Endothelial cell of umbilical vein (primary cell): ENCODE results near the gene C16orf74. TPM values are rescaled to one million over a fixed set of nuclear protein-coding genes. Genes with fewer than 3 reads are reported as not detected.

Experiments used
- BruUV-seq: library from RNA; stranded (reverse); fragments of 400-500 nt; replicated peaks from 2 replicates; lab custom pipeline; 2021; lab: Mats Ljungman, UMichigan
- CTCF ChIA-PET: fragments of 300-600, 350-600 bp; sonication (Branson Sonifier 250); formaldehyde crosslinking; loops from one replicate; lab custom pipeline; 2021; ENCODE audit warnings: antibody characterized with exemption, inconsistent platforms; lab: Charles Lee
- POLR2A ChIA-PET: fragments of 300-600, 350-600 bp; sonication (Branson Sonifier 250); formaldehyde crosslinking; loops from one replicate; lab custom pipeline; 2021; ENCODE audit warnings: antibody characterized with exemption, inconsistent platforms; lab: Charles Lee
- DNase-seq: peaks from one replicate; pipeline ENCODE4 v3.0.0-alpha.2; 2011; ENCODE audit warnings: low read depth, low spot score
- FAIRE-seq: peaks from 2 replicates; lab custom pipeline; 2011; peaks lifted over from hg19 to GRCh38; lab: Jason Lieb, UNC
- H2AFZ ChIP-seq: 2 replicates; pipeline ENCODE4 v1.6.0; 2012; ENCODE audit warnings: low read depth, low read length, control low read depth, inconsistent platforms
- H3K27ac ChIP-seq: 2 replicates; pipeline ENCODE4 v1.5.1; 2011; ENCODE audit warnings: low read depth, mild to moderate bottlenecking, control low read depth, low read length, moderate library complexity; ENCODE audit not compliant: insufficient read depth
- H3K27me3 ChIP-seq, 2 experiments: 2 replicates each; pipeline versions ENCODE4 v1.6.0 to v1.6.1; 2011; ENCODE audit warnings: low read length in 2 of 2, mixed read lengths in 1 of 2; ENCODE audit not compliant: control insufficient read depth in 2 of 2, insufficient read depth in 2 of 2
- H3K36me3 ChIP-seq, 2 experiments: 2 replicates in 1 of 2; 3 replicates in 1 of 2; pipeline ENCODE4 v1.5.1; 2011; ENCODE audit warnings: low read length in 2 of 2, mild to moderate bottlenecking in 1 of 2, moderate library complexity in 1 of 2; ENCODE audit not compliant: control insufficient read depth in 2 of 2, insufficient read depth in 2 of 2; ENCODE audit errors: extremely low read depth in 1 of 2
- H3K4me1 ChIP-seq: 3 replicates; pipeline ENCODE4 v1.5.1; 2011; ENCODE audit warnings: mild to moderate bottlenecking, low read length; ENCODE audit not compliant: control insufficient read depth, insufficient read depth; ENCODE audit errors: extremely low read depth
- H3K4me2 ChIP-seq: 2 replicates; pipeline ENCODE4 v1.6.1; 2011; ENCODE audit warnings: low read length, control low read depth, mixed read lengths; ENCODE audit not compliant: insufficient read depth
- H3K4me3 ChIP-seq, 3 experiments: fragments of 200-600 bp in 1 of 3; sonication (generic), shearing (Covaris generic) in 1 of 3; replicated peaks in 1 of 3; 2 replicates each; pipeline ENCODE4 v1.5.1; 2011 to 2016; ENCODE audit warnings: control low read depth in 3 of 3, low read length in 3 of 3, mild to moderate bottlenecking in 2 of 3, inconsistent platforms in 1 of 3, low read depth in 1 of 3, moderate library complexity in 1 of 3; ENCODE audit not compliant: insufficient read depth in 1 of 3
- H3K79me2 ChIP-seq: 2 replicates; pipeline ENCODE4 v1.6.0; 2012; ENCODE audit warnings: low read length, inconsistent platforms; ENCODE audit not compliant: control insufficient read depth, insufficient read depth
- H3K9ac ChIP-seq: replicated peaks from 2 replicates; pipeline ENCODE3; 2011; ENCODE audit warnings: low read length, control low read depth; ENCODE audit not compliant: insufficient read depth; ENCODE audit errors: extremely low read depth
- H3K9me1 ChIP-seq: replicated peaks from 3 replicates; pipeline ENCODE4 v1.6.0; 2011; ENCODE audit warnings: mild to moderate bottlenecking, low read length; ENCODE audit not compliant: control insufficient read depth, insufficient read depth; ENCODE audit errors: extremely low read depth
- H3K9me3 ChIP-seq: replicated peaks from 2 replicates; pipeline ENCODE4 v1.5.1; 2012; ENCODE audit warnings: low read length, inconsistent platforms; ENCODE audit not compliant: control insufficient read depth, insufficient read depth
- H4K20me1 ChIP-seq: replicated peaks from 2 replicates; pipeline ENCODE3; 2011; ENCODE audit warnings: mild to moderate bottlenecking, low read length; ENCODE audit not compliant: control insufficient read depth, insufficient read depth; ENCODE audit errors: extremely low read depth
- CTCF ChIP-seq, 2 donors: IDR thresholded peaks; 1 replicate in 1 of 2; 2 replicates in 1 of 2; pipeline ENCODE4 v1.5.1; 2011; ENCODE audit warnings: low read length in 2 of 2, mild to moderate bottlenecking in 2 of 2, moderate library complexity in 2 of 2, control low read depth in 1 of 2, inconsistent platforms in 1 of 2, low read depth in 1 of 2; ENCODE audit not compliant: insufficient read depth in 1 of 2; ENCODE audit errors: extremely low read depth in 1 of 2
- EZH2 ChIP-seq: IDR thresholded peaks from 2 replicates; pipeline ENCODE4 v1.6.1; 2012; ENCODE audit warnings: borderline replicate concordance, low read depth, mild to moderate bottlenecking, moderate library complexity, low read length, inconsistent platforms; ENCODE audit not compliant: severe bottlenecking
- FOS ChIP-seq: IDR thresholded peaks from 2 replicates; pipeline ENCODE4 v1.6.1; 2011; ENCODE audit warnings: mild to moderate bottlenecking, low read length, moderate library complexity, borderline replicate concordance; ENCODE audit not compliant: insufficient read depth
- GATA2 ChIP-seq: IDR thresholded peaks from 2 replicates; pipeline ENCODE4 v1.7.0; 2011; ENCODE audit warnings: low read depth, mild to moderate bottlenecking, moderate library complexity, mixed read lengths, low read length; ENCODE audit not compliant: insufficient read length, insufficient read depth
- JUN ChIP-seq: IDR thresholded peaks from 2 replicates; pipeline ENCODE4 v1.6.1; 2011; ENCODE audit warnings: borderline replicate concordance, low read depth; ENCODE audit not compliant: insufficient read length, insufficient read depth
- MAX ChIP-seq: IDR thresholded peaks from 2 replicates; pipeline ENCODE4 v1.6.1; 2011; ENCODE audit not compliant: insufficient read depth, insufficient read length
- MYC ChIP-seq: IDR thresholded peaks from one replicate; pipeline ENCODE4 v1.6.1; 2011; ENCODE audit warnings: mild to moderate bottlenecking, low read depth, low read length
- POLR2A ChIP-seq: IDR thresholded peaks from 2 replicates; pipeline ENCODE4 v1.6.1; 2012; ENCODE audit warnings: low read depth, mild to moderate bottlenecking, control low read depth, low read length
- POLR2AphosphoS5 ChIP-seq: IDR thresholded peaks from 2 replicates; pipeline ENCODE4 v1.6.1; 2012; ENCODE audit warnings: low read depth, mild to moderate bottlenecking, control low read depth, low read length, moderate library complexity; ENCODE audit not compliant: insufficient read depth
- dilution Hi-C: fragments of 300-500 bp; cut with MboI; formaldehyde crosslinking; loops from one replicate; pipeline ENCODE4 v1.15.0; 2019; ENCODE audit warnings: low sequenced_read_pairs; ENCODE audit not compliant: extremely low pct_ligation_motif_present
- intact Hi-C: fragments of 100-400 bp; cut with micrococcal nuclease; formaldehyde crosslinking; loops from one replicate; pipeline ENCODE4 v1.10.0; 2022
- polyA plus RNA-seq, 4 experiments: library from polyadenylated mRNA; depleted of rRNA in 3 of 4; stranded (reverse) in 3 of 4; unstranded in 1 of 4; fragments of >200 nt; gene quantifications; 2 replicates each; pipeline versions ENCODE4 v1.2.1 to v1.2.3, GENCODE V29; 2011 to 2012; ENCODE audit warnings: missing spikeins in 1 of 4
- total RNA-seq: library from RNA; stranded (reverse); gene quantifications from 2 replicates; pipeline ENCODE4 v1.2.3, GENCODE V29; 2021

C16orf74 gene
- total and polyA plus RNA-seq, 2 donors (not counting 3 experiments of a cell fraction or from before 2014, with no cell fraction given) = 12.1 to 38.7 TPM

GRCh38 chr16:85722128-85722893 lies 28.6 kb downstream of the C16orf74 start:
- POLR2A ChIA-PET = interaction anchor here (0.7 kb wide), 1 partner anchor 31 kb away, joined by 3 read pairs; no protein-coding TSS in a partner anchor

More at GRCh38 chr16:85722128-85722893, 28.6 kb downstream of the C16orf74 start:
- Histone ChIP-seq H2AFZ (no peak overlapping the region), H3K27ac (no peak overlapping the region), H3K4me2 (no peak overlapping the region), H3K36me3 (peaks cover 0 to 3% of the 10 kb centered on the region in 2 experiments), H3K4me1 (peaks cover 4% of the 10 kb centered on the region), H3K4me3 (no peak overlapping the region), H3K9ac (no peak overlapping the region), H3K9me1 (no peaks in the 10 kb centered on the region), H3K79me2 (peaks cover 10% of the 10 kb centered on the region), H3K27me3 (no peaks in the 10 kb centered on the region), H4K20me1 (no peaks in the 10 kb centered on the region), H3K9me3 (no peaks in the 10 kb centered on the region)
- no peak for TF ChIP-seq CTCF (IDR thresholded peaks at IDR 0.05; ENCODE audit: extremely low read depth in 1 of 2, insufficient read depth in 1 of 2, low read depth in 1 of 2, low read length in 2 of 2)
- TF ChIP-seq GATA2 = no peak
- no peak for TF ChIP-seq JUN
- no peak for TF ChIP-seq FOS
- TF ChIP-seq EZH2 = no peak
- no peak for TF ChIP-seq POLR2A
- TF ChIP-seq MYC = no peak
- TF ChIP-seq MAX = no peak
- no peak for TF ChIP-seq POLR2AphosphoS5
- CTCF ChIA-PET = interaction anchor here (0.9 to 8.1 kb wide), 3 partner anchors 28 to 63 kb away, joined by 3 to 119 read pairs (median 3); partner anchors contain the start of gene C16orf74
- dilution Hi-C loops = no loop called here
- FAIRE-seq = no peak
- no TSS peak for BruUV-seq
- DNase-seq = no peak
- intact Hi-C loops = no loop called here
